AG08396 (cell line): Measurements from ENCODE around the gene VPS4A.
A peak's percentile ranks its signal among the peaks of the same experiment; 100 is the strongest.
"Not testable (repeated sequence)": the region's sequence is repeated elsewhere in the genome, so short reads cannot be mapped to it uniquely, and the experiment has no call there.

Experiments used
- DNase-seq: peaks from one replicate; pipeline ENCODE4 v3.0.0; 2012; ENCODE audit warnings: low spot score, mixed read lengths

Gene VPS4A

GRCh38 chr16:69310653-69311532 lies at the start of gene VPS4A:
TSS of gene VPS4A (plus strand) at chr16:69311350. CDS start at chr16:69311512, 162 bp downstream.
- DNase-seq: peak; percentile 99

GRCh38 chr16:69266334-69267063 lies 44.7 kb upstream of the VPS4A start:
- DNase-seq: no peak

- no peak for DNase-seq
Observed at GRCh38 chr16:69267633-69268032, 43.5 kb upstream of the VPS4A start.

- no peak for DNase-seq
Observed at GRCh38 chr16:69270395-69270794, 40.8 kb upstream of the VPS4A start.

GRCh38 chr16:69270831-69271230 lies 40.3 kb upstream of the VPS4A start:
- DNase-seq: no peak

GRCh38 chr16:69273009-69273408 lies 38.1 kb upstream of the VPS4A start:
- DNase-seq: peak; percentile 12

GRCh38 chr16:69274699-69275235 lies 36.4 kb upstream of the VPS4A start:
- no peak for DNase-seq

- peak; percentile 93 for DNase-seq
Observed at GRCh38 chr16:69276148-69277115, 34.7 kb upstream of the VPS4A start.

- no peak for DNase-seq
Observed at GRCh38 chr16:69277413-69277812, 33.7 kb upstream of the VPS4A start.

- DNase-seq: no peak
Observed at GRCh38 chr16:69283851-69284250, 27.3 kb upstream of the VPS4A start.

GRCh38 chr16:69285240-69285639 lies 25.9 kb upstream of the VPS4A start:
- DNase-seq: no peak

GRCh38 chr16:69286941-69287713 lies 24.0 kb upstream of the VPS4A start:
- DNase-seq: peak; percentile 22

- DNase-seq: not testable (repeated sequence)
Observed at GRCh38 chr16:69291657-69292056, 19.5 kb upstream of the VPS4A start.

- no peak for DNase-seq
Observed at GRCh38 chr16:69293401-69293800, 17.7 kb upstream of the VPS4A start.

GRCh38 chr16:69294051-69294450 lies 17.1 kb upstream of the VPS4A start:
- DNase-seq: no peak

GRCh38 chr16:69296771-69297170 lies 14.4 kb upstream of the VPS4A start:
- not testable (repeated sequence) for DNase-seq

GRCh38 chr16:69298261-69298660 lies 12.9 kb upstream of the VPS4A start:
- DNase-seq: no peak

GRCh38 chr16:69301187-69301586 lies 10.0 kb upstream of the VPS4A start:
- DNase-seq: no peak

GRCh38 chr16:69301861-69302260 lies 9.3 kb upstream of the VPS4A start:
- DNase-seq: no peak

- no peak for DNase-seq
Observed at GRCh38 chr16:69302301-69302700, 8.8 kb upstream of the VPS4A start.

- no peak for DNase-seq
Observed at GRCh38 chr16:69306031-69306430, 5.1 kb upstream of the VPS4A start.
